NCI-H748 treated with DMSO at 0.1 percent for 48 hours (cell line): Measurements from ENCODE around the gene MPRIP.

ENCODE experiments used
- DNase-seq: peaks from one replicate; lab custom pipeline; 2025; lab: John Stamatoyannopoulos, UW

Gene MPRIP

GRCh38 chr17:17108451-17109049, 66.3 kb downstream of the MPRIP start:
- DNase-seq, result no peak

- DNase-seq, result no peak
These were observed 67.0 kb downstream of the MPRIP start for GRCh38 chr17:17109256-17109655.

- DNase-seq, result no peak
These were observed 67.7 kb downstream of the MPRIP start for GRCh38 chr17:17109907-17110306.

- DNase-seq, result no peak
These were observed 68.3 kb downstream of the MPRIP start for GRCh38 chr17:17110520-17110919.

- no peak for DNase-seq
These were observed 69.4 kb downstream of the MPRIP start for GRCh38 chr17:17111401-17112393.

- DNase-seq, result no peak
These were observed 70.5 kb downstream of the MPRIP start for GRCh38 chr17:17112628-17113200.

GRCh38 chr17:17114592-17115225, 72.5 kb downstream of the MPRIP start:
- no peak for DNase-seq

GRCh38 chr17:17115620-17116019, 73.4 kb downstream of the MPRIP start:
- DNase-seq, result no peak

GRCh38 chr17:17116406-17116805, 74.1 kb downstream of the MPRIP start:
- no peak for DNase-seq

GRCh38 chr17:17117923-17118322, 75.7 kb downstream of the MPRIP start:
- no peak for DNase-seq

GRCh38 chr17:17118399-17118798, 76.1 kb downstream of the MPRIP start:
- no peak for DNase-seq

- no peak for DNase-seq
These were observed 76.8 kb downstream of the MPRIP start for GRCh38 chr17:17119106-17119505.

- DNase-seq, result no peak
These were observed 77.3 kb downstream of the MPRIP start for GRCh38 chr17:17119533-17119932.

- DNase-seq, result no peak
These were observed 78.0 kb downstream of the MPRIP start for GRCh38 chr17:17120294-17120693.

- DNase-seq, result no peak
These were observed 78.4 kb downstream of the MPRIP start for GRCh38 chr17:17120701-17121100.

- no peak for DNase-seq
These were observed 78.9 kb downstream of the MPRIP start for GRCh38 chr17:17121162-17121561.

- DNase-seq, result no peak
These were observed 80.7 kb downstream of the MPRIP start for GRCh38 chr17:17122781-17123483.

GRCh38 chr17:17124341-17124740, 82.1 kb downstream of the MPRIP start:
- DNase-seq, result no peak

- DNase-seq, result no peak
These were observed 83.2 kb downstream of the MPRIP start for GRCh38 chr17:17125136-17126084.
